K562 (cell line): ENCODE measurements around the gene MOSPD3. TPM values are rescaled to one million over a fixed set of nuclear protein-coding genes. Genes with fewer than 3 reads are reported as not detected.

Experiments
- ARID4B ChIP-seq: sonication (generic); formaldehyde crosslinking; IDR thresholded peaks from 2 replicates; pipeline ENCODE4 v1.8.0; 2022; ENCODE audit warnings: mild to moderate bottlenecking, missing genetic modification reagents
- FOXA3 ChIP-seq, 2 experiments: fragments of 450-650 bp in 1 of 2; sonication (generic) in 1 of 2; formaldehyde crosslinking; IDR thresholded peaks in 1 of 2; conservative IDR thresholded peaks in 1 of 2; 2 replicates each; pipeline versions ENCODE4 v1.4.0 to v1.8.0; 2020 to 2022; ENCODE audit warnings: mild to moderate bottlenecking in 2 of 2, missing genetic modification reagents in 1 of 2
- RBFOX2 ChIP-seq: fragments of 200-400 bp; formaldehyde crosslinking; IDR thresholded peaks from 2 replicates; pipeline ENCODE4 v1.6.1; 2017; ENCODE audit warnings: low read depth, mild to moderate bottlenecking, low read length, moderate library complexity
- TEAD1 ChIP-seq, 2 experiments: fragments of 450-650 bp in 1 of 2; sonication (generic) in 1 of 2; formaldehyde crosslinking; IDR thresholded peaks; 2 replicates each; pipeline versions ENCODE4 v1.4.0 to v1.8.0; 2020 to 2022; ENCODE audit warnings: mild to moderate bottlenecking in 2 of 2, missing genetic modification reagents in 1 of 2
- TFAP4 ChIP-seq: sonication (generic); formaldehyde crosslinking; IDR thresholded peaks from 2 replicates; pipeline ENCODE4 v1.8.0; 2022; ENCODE audit warnings: missing genetic modification reagents, mild to moderate bottlenecking, moderate library complexity, borderline replicate concordance
- polyA plus RNA-seq, 8 experiments: library from polyadenylated mRNA; depleted of rRNA in 4 of 8; stranded (reverse) in 5 of 8; unstranded in 3 of 8; fragments of >200 nt; fragmentation: Nextera tagmentation in 2 of 8; fragmentation: Illumina TruSeq in 1 of 8; extraction: Ambion mirVana in 2 of 8; extraction: Trizol in 1 of 8; gene quantifications; 2 replicates each; pipeline versions ENCODE4 v1.2.1 to v1.2.3, GENCODE V29; 2011 to 2014; ENCODE audit warnings: inconsistent platforms in 1 of 8, missing spikeins in 1 of 8
- total RNA-seq, 7 experiments: library from RNA; depleted of rRNA in 6 of 7; stranded (reverse); fragments of >200 nt in 6 of 7; fragmentation: Illumina TruSeq in 2 of 7; extraction: Trizol in 2 of 7; gene quantifications; 2 replicates each; pipeline versions ENCODE4 v1.2.1 to v1.2.3, GENCODE V29; 2011 to 2021; ENCODE audit warnings: low replicate concordance in 1 of 7

MOSPD3 gene
- total and polyA plus RNA-seq, 9 of the 15 experiments (the other 6 are each of a cell fraction or from before 2014, with no cell fraction given) = 1.4 to 32.1 (median 7.3) TPM

- TF ChIP-seq ARID4B = peak; percentile 50; the same call in 1 of the 2 replicates
- 0 out of 2 replicates have a peak, but pooled peaks have one; percentile 14 for TF ChIP-seq RBFOX2
- 0 out of 4 replicates have a peak, but pooled peaks of 1 of the 2 experiments have one; percentile 50 for TF ChIP-seq FOXA3 (CRISPR knock-in tag; conservative IDR thresholded peaks at IDR 0.05 in 1 of 2, IDR thresholded peaks at IDR 0.05 in 1 of 2)
- 0 out of 2 replicates have a peak, but pooled peaks have one; percentile 31 for TF ChIP-seq TFAP4 (CRISPR knock-in tag)
- TF ChIP-seq TEAD1 (CRISPR knock-in tag; IDR thresholded peaks at IDR 0.05) = 0 out of 4 replicates have a peak, but pooled peaks of 1 of the 2 experiments have one; percentile 25
Observed at GRCh38 chr7:100583132-100584053, 28.9 kb upstream of the MOSPD3 start (continued).
